SK-N-SH (cell line): ENCODE data around the gene APP. TPM values are rescaled to one million over a fixed set of nuclear protein-coding genes. Genes with fewer than 3 reads are reported as not detected.

Experiments used
- CTCF ChIA-PET: fragments of 300-600, 350-600 bp; formaldehyde crosslinking; extraction: SDS; loops from one replicate; lab custom pipeline; 2021; lab: Yijun Ruan, JAX
- POLR2A ChIA-PET: fragments of 350-600 bp; sonication (Branson Sonifier 250); formaldehyde crosslinking; extraction: SDS; loops from one replicate; lab custom pipeline; 2020; ENCODE audit warnings: antibody characterized with exemption, inconsistent platforms; lab: Yijun Ruan, JAX
- DNase-seq: peaks from one replicate; pipeline ENCODE4 v3.0.0; 2012
- H2AFZ ChIP-seq: fragments of 200-600 bp; sonication (generic); 2 replicates; pipeline ENCODE4 v1.8.1; 2016; ENCODE audit warnings: antibody characterized with exemption, mild to moderate bottlenecking, low read depth
- H3F3A ChIP-seq: fragments of 200-600 bp; sonication (generic); replicated peaks from 2 replicates; pipeline ENCODE3; 2016; ENCODE audit warnings: antibody characterized with exemption, mild to moderate bottlenecking; ENCODE audit not compliant: insufficient read depth
- H3K27ac ChIP-seq, 2 experiments: fragments of 200-500 bp in 1 of 2; fragments of 200-600 bp in 1 of 2; sonication (Bioruptor generic) in 1 of 2; sonication (generic), shearing (Covaris generic) in 1 of 2; 2 replicates each; pipeline versions ENCODE4 v1.5.1 to v1.6.1; 2014 to 2016; ENCODE audit warnings: low read depth in 2 of 2, inconsistent platforms in 1 of 2, low read length in 1 of 2, mild to moderate bottlenecking in 1 of 2, mixed read lengths in 1 of 2
- H3K27me3 ChIP-seq: fragments of 200-600 bp; sonication (generic), shearing (Covaris generic); 2 replicates; pipeline ENCODE4 v1.6.1; 2016; ENCODE audit warnings: mixed run types; ENCODE audit not compliant: insufficient read depth
- H3K36me3 ChIP-seq, 2 experiments: fragments of 200-500 bp in 1 of 2; fragments of 200-600 bp in 1 of 2; sonication (Bioruptor generic) in 1 of 2; sonication (generic) in 1 of 2; replicated peaks in 1 of 2; 2 replicates each; pipeline versions ENCODE3 to v1.5.1; 2014 to 2016; ENCODE audit warnings: low read length in 1 of 2, mild to moderate bottlenecking in 1 of 2; ENCODE audit not compliant: insufficient read depth in 2 of 2, control insufficient read depth in 1 of 2
- H3K4me1 ChIP-seq, 2 experiments: fragments of 200-500 bp in 1 of 2; fragments of 200-600 bp in 1 of 2; sonication (Bioruptor generic) in 1 of 2; sonication (generic), shearing (Covaris generic) in 1 of 2; 2 replicates each; pipeline versions ENCODE4 v1.5.1 to v1.6.1; 2014 to 2016; ENCODE audit warnings: low read depth in 1 of 2, low read length in 1 of 2, mixed run types in 1 of 2; ENCODE audit not compliant: insufficient read depth in 2 of 2, control insufficient read depth in 1 of 2
- H3K4me2 ChIP-seq: fragments of 200-600 bp; sonication (generic), shearing (Covaris generic); 2 replicates; pipeline ENCODE4 v1.6.1; 2017; ENCODE audit warnings: mixed run types
- H3K4me3 ChIP-seq, 2 experiments: fragments of 200-500 bp in 1 of 2; fragments of 200-600 bp in 1 of 2; sonication (Bioruptor generic) in 1 of 2; sonication (generic), shearing (Covaris generic) in 1 of 2; 2 replicates each; pipeline versions ENCODE4 v1.5.1 to v1.8.1; 2014 to 2016; ENCODE audit warnings: low read depth in 2 of 2, inconsistent platforms in 1 of 2, low read length in 1 of 2, mild to moderate bottlenecking in 1 of 2, mixed read lengths in 1 of 2, moderate library complexity in 1 of 2
- H3K79me2 ChIP-seq: fragments of 200-600 bp; sonication (generic); 2 replicates; pipeline ENCODE4 v1.8.1; 2017; ENCODE audit warnings: mild to moderate bottlenecking; ENCODE audit not compliant: insufficient read depth
- H3K9ac ChIP-seq: fragments of 200-600 bp; sonication (generic); 2 replicates; pipeline ENCODE4 v1.6.1; 2017; ENCODE audit warnings: mixed run types
- H3K9me2 ChIP-seq: fragments of 200-600 bp; sonication (generic); 2 replicates; pipeline ENCODE4 v1.6.1; 2017; ENCODE audit warnings: mixed run types
- H3K9me3 ChIP-seq: fragments of 200-600 bp; sonication (generic); 2 replicates; pipeline ENCODE4 v1.6.1; 2017; ENCODE audit warnings: mixed run types, mild to moderate bottlenecking, moderate library complexity
- H4K20me1 ChIP-seq: fragments of 200-600 bp; sonication (generic); 2 replicates; pipeline ENCODE4 v1.6.1; 2017; ENCODE audit warnings: mild to moderate bottlenecking, mixed run types; ENCODE audit not compliant: insufficient read depth
- CHD2 ChIP-seq: fragments of 150-350 bp; IDR thresholded peaks from 2 replicates; pipeline ENCODE4 v1.6.1; 2018; ENCODE audit warnings: low read length; ENCODE audit not compliant: partially characterized antibody
- ELF1 ChIP-seq: IDR thresholded peaks from 2 replicates; pipeline ENCODE4 v1.4.0; 2012
- EP300 ChIP-seq, 2 experiments: IDR thresholded peaks; 2 replicates each; pipeline versions ENCODE4 v1.4.0 to v1.6.1; 2012; ENCODE audit warnings: borderline replicate concordance in 1 of 2, low read depth in 1 of 2, low read length in 1 of 2
- FOSL2 ChIP-seq: IDR thresholded peaks from 2 replicates; pipeline ENCODE4 v1.4.0; 2012; ENCODE audit warnings: low read depth, mild to moderate bottlenecking, moderate library complexity, borderline replicate concordance
- MEF2A ChIP-seq: IDR thresholded peaks from 2 replicates; pipeline ENCODE4 v1.4.0; 2012; ENCODE audit warnings: low read depth, borderline replicate concordance
- NFIC ChIP-seq: IDR thresholded peaks from 2 replicates; pipeline ENCODE4 v1.4.0; 2012; ENCODE audit warnings: borderline replicate concordance
- PBX3 ChIP-seq: IDR thresholded peaks from 2 replicates; pipeline ENCODE4; 2012
- POLR2AphosphoS5 ChIP-seq: IDR thresholded peaks from 2 replicates; pipeline ENCODE4 v1.6.1; 2012; ENCODE audit warnings: low read depth, low read length
- RFX5 ChIP-seq: IDR thresholded peaks from 2 replicates; pipeline ENCODE4 v1.6.1; 2012; ENCODE audit warnings: mild to moderate bottlenecking, improper control_type of control experiment, low read length
- RXRA ChIP-seq: IDR thresholded peaks from 2 replicates; pipeline ENCODE4 v1.4.0; 2012; ENCODE audit warnings: low read depth, mild to moderate bottlenecking, borderline replicate concordance
- SMC3 ChIP-seq: IDR thresholded peaks from 2 replicates; pipeline ENCODE4 v1.6.1; 2012; ENCODE audit warnings: low read depth, low read length, improper control_type of control experiment
- TCF12 ChIP-seq: IDR thresholded peaks from 2 replicates; pipeline ENCODE4 v1.4.0; 2012
- TEAD4 ChIP-seq: IDR thresholded peaks from 2 replicates; pipeline ENCODE4 v1.4.0; 2012; ENCODE audit warnings: mild to moderate bottlenecking, borderline replicate concordance; ENCODE audit not compliant: insufficient read depth
- YY1 ChIP-seq: IDR thresholded peaks from 2 replicates; pipeline ENCODE4 v1.4.0; 2012; ENCODE audit warnings: low read depth, mild to moderate bottlenecking
- WGBS: methylation state at CpG from one replicate; pipeline ENCODE4 v1.1.6; 2017; ENCODE audit warnings: low lambda C conversion rate; 5-methylcytosine and 5-hydroxymethylcytosine counted together
- polyA plus RNA-seq, 3 experiments: library from polyadenylated mRNA; depleted of rRNA; stranded (reverse); fragments of >200 nt; gene quantifications; 2 replicates each; pipeline ENCODE4 v1.2.3, GENCODE V29; 2012
- TF ChIP-seq, protein P1 (sequence below): IDR thresholded peaks from 2 replicates; pipeline ENCODE4 v1.6.1; 2012; ENCODE audit warnings: mild to moderate bottlenecking, low read depth, low read length, moderate library complexity
- TF ChIP-seq, protein P2 (sequence below): fragments of 150-350 bp; IDR thresholded peaks from 2 replicates; pipeline ENCODE4 v1.6.1; 2016; ENCODE audit warnings: mild to moderate bottlenecking, low read depth, low read length

The APP gene
- polyA plus RNA-seq, 1 of the 3 experiments (the other 2 are of a cell fraction) = 780 TPM

- H3K4me1 ChIP-seq = peaks cover 9 to 33% of the 10 kb centered on the region in 2 experiments; a peak in 3 of 4 replicates
- H3K79me2 ChIP-seq = no peaks in the 10 kb centered on the region
- H2AFZ ChIP-seq = no peak overlapping the region
- peaks cover 10 to 12% of the 10 kb centered on the region in 2 experiments for H3K36me3 ChIP-seq
- H3K9ac ChIP-seq = no peak overlapping the region
- no peaks in the 10 kb centered on the region for H3K27me3 ChIP-seq
- peaks cover 12% of the 10 kb centered on the region for H3F3A ChIP-seq
- DNase-seq = no peak
- H3K9me3 ChIP-seq = no peaks in the 10 kb centered on the region
- ChIA-PET CTCF (interaction anchor here (2.4 kb wide), 1 partner anchor 207 kb away, joined by 6 read pairs; the partner anchor contains the start of gene APP), POLR2A (no interaction called here)
- 91% methylated on average over 5 of the region's 5 CpGs for WGBS
- no peak overlapping the region for H3K4me2 ChIP-seq
- H3K9me2 ChIP-seq = no peaks in the 10 kb centered on the region
- H4K20me1 ChIP-seq = no peaks in the 10 kb centered on the region
- H3K4me3 ChIP-seq = no peak overlapping the region
- TF ChIP-seq YY1 = no peak
- no peak for TF ChIP-seq RFX5
- no peak for TF ChIP-seq ELF1
- TF ChIP-seq, protein P1, sequence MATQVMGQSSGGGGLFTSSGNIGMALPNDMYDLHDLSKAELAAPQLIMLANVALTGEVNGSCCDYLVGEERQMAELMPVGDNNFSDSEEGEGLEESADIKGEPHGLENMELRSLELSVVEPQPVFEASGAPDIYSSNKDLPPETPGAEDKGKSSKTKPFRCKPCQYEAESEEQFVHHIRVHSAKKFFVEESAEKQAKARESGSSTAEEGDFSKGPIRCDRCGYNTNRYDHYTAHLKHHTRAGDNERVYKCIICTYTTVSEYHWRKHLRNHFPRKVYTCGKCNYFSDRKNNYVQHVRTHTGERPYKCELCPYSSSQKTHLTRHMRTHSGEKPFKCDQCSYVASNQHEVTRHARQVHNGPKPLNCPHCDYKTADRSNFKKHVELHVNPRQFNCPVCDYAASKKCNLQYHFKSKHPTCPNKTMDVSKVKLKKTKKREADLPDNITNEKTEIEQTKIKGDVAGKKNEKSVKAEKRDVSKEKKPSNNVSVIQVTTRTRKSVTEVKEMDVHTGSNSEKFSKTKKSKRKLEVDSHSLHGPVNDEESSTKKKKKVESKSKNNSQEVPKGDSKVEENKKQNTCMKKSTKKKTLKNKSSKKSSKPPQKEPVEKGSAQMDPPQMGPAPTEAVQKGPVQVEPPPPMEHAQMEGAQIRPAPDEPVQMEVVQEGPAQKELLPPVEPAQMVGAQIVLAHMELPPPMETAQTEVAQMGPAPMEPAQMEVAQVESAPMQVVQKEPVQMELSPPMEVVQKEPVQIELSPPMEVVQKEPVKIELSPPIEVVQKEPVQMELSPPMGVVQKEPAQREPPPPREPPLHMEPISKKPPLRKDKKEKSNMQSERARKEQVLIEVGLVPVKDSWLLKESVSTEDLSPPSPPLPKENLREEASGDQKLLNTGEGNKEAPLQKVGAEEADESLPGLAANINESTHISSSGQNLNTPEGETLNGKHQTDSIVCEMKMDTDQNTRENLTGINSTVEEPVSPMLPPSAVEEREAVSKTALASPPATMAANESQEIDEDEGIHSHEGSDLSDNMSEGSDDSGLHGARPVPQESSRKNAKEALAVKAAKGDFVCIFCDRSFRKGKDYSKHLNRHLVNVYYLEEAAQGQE = no peak
- TF ChIP-seq POLR2AphosphoS5 = no peak
- TF ChIP-seq SMC3 = no peak
- no peak for TF ChIP-seq PBX3
- TF ChIP-seq, all 33 proteins: peak for 0
- H3K27ac ChIP-seq = peak overlapping the region in 1 of 2 experiments; percentile 52; a peak in 3 of 4 replicates
Observed at GRCh38 chr21:25964015-25964414, 206.6 kb downstream of the APP start.

DNA sequence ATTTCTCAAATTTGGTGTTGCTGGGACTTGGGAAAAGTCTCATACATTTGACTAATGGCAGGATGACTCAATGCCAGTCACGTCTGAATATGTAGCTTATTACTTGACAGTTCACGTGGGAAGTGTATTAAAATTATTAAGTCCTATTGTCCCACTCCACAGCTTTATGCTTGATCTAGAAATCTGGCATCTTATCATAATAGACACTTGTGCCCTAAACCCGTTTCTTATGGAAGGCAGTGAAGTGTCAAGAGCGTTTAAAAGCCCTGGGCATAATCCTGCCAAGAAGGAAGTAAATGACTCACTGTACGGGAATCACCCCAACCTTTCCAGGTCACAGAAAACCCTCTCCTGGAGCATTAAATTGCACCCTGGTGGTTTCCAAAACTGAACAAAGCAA is 207.4 kb downstream of the APP start:
- no peak overlapping the region for H3K4me3 ChIP-seq
- H3K27ac ChIP-seq = peak overlapping the region; percentile 34 to 52; a peak in 3 of 4 replicates
- no peak for DNase-seq
- H3K36me3 ChIP-seq = peaks cover 7 to 16% of the 10 kb centered on the region in 2 experiments
- H3F3A ChIP-seq = peaks cover 12% of the 10 kb centered on the region
- H3K79me2 ChIP-seq = no peaks in the 10 kb centered on the region
- peaks cover 9 to 33% of the 10 kb centered on the region in 2 experiments; a peak in 3 of 4 replicates for H3K4me1 ChIP-seq
- TF ChIP-seq TCF12 (peak; percentile 60), TEAD4 (no peak), EP300 (IDR thresholded peaks at IDR 0.05; ENCODE audit: borderline replicate concordance in 1 of 2, low read depth in 1 of 2, low read length in 1 of 2) (peak in 1 of 2 experiments; percentile 14; a peak in 1 of 4 replicates), MEF2A (no peak), RXRA (0 out of 2 replicates have a peak, but pooled peaks have one; percentile 42), PBX3 (peak; percentile 72), FOSL2 (peak; percentile 74), POLR2AphosphoS5 (no peak), CHD2 (no peak), NFIC (peak; percentile 67)
- TF ChIP-seq, protein P2, sequence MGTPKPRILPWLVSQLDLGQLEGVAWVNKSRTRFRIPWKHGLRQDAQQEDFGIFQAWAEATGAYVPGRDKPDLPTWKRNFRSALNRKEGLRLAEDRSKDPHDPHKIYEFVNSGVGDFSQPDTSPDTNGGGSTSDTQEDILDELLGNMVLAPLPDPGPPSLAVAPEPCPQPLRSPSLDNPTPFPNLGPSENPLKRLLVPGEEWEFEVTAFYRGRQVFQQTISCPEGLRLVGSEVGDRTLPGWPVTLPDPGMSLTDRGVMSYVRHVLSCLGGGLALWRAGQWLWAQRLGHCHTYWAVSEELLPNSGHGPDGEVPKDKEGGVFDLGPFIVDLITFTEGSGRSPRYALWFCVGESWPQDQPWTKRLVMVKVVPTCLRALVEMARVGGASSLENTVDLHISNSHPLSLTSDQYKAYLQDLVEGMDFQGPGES = no peak
- no peaks in the 10 kb centered on the region for H3K9me3 ChIP-seq
- no peaks in the 10 kb centered on the region for H4K20me1 ChIP-seq
- WGBS = 15% methylated on average over 5 of the region's 5 CpGs
- H3K27me3 ChIP-seq = no peaks in the 10 kb centered on the region
- ChIA-PET CTCF (interaction anchor here (0.6 to 2.4 kb wide), 2 partner anchors 17 to 207 kb away, joined by 3 to 6 read pairs; partner anchors contain the start of gene APP), POLR2A (no interaction called here)
- no peaks in the 10 kb centered on the region for H3K9me2 ChIP-seq
- H2AFZ ChIP-seq = no peak overlapping the region
- no peak overlapping the region for H3K9ac ChIP-seq
- H3K4me2 ChIP-seq = no peak overlapping the region
